Duodenal mucosa (tissue), 2 donors: ENCODE data around the gene SMYD3.

Experiments
- H3K27ac ChIP-seq: one replicate; pipeline ENCODE4 v1.7.0; 2013; ENCODE audit warnings: low read depth, low read length
- H3K27me3 ChIP-seq, 2 donors: one replicate each; pipeline ENCODE4 v1.7.0; 2013; ENCODE audit warnings: low read length in 2 of 2, control low read depth in 1 of 2; ENCODE audit not compliant: insufficient read depth in 2 of 2, control insufficient read depth in 1 of 2
- H3K36me3 ChIP-seq, 2 donors: one replicate each; pipeline ENCODE4 v1.7.0; 2013; ENCODE audit warnings: low read length in 2 of 2, control low read depth in 1 of 2; ENCODE audit not compliant: insufficient read depth in 2 of 2, control insufficient read depth in 1 of 2
- H3K4me1 ChIP-seq, 2 donors: one replicate each; pipeline ENCODE4 v1.7.0; 2013; ENCODE audit warnings: low read length in 2 of 2, control low read depth in 1 of 2; ENCODE audit not compliant: insufficient read depth in 2 of 2, control insufficient read depth in 1 of 2
- H3K4me3 ChIP-seq, 2 donors: one replicate each; pipeline ENCODE4 v1.7.0; 2013; ENCODE audit warnings: low read length in 2 of 2, low read depth in 1 of 2
- H3K9ac ChIP-seq, 2 donors: one replicate each; pipeline ENCODE4 v1.7.0; 2013; ENCODE audit warnings: low read length in 2 of 2, low read depth in 1 of 2
- H3K9me3 ChIP-seq, 2 donors: one replicate each; pipeline ENCODE4 v1.7.0; 2013; ENCODE audit warnings: low read length in 2 of 2, control low read depth in 1 of 2; ENCODE audit not compliant: control insufficient read depth in 1 of 2

The SMYD3 gene

GRCh38 chr1:245932302-245932972 is 574.6 kb downstream of the SMYD3 start:
- Histone ChIP-seq H3K36me3 (no peaks in the 10 kb centered on the region), H3K4me1 (no peaks in the 10 kb centered on the region), H3K27me3 (no peaks in the 10 kb centered on the region), H3K27ac (no peak overlapping the region), H3K9me3 (no peaks in the 10 kb centered on the region), H3K9ac (no peak overlapping the region), H3K4me3 (no peak overlapping the region)

- Histone ChIP-seq H3K27me3 (no peaks in the 10 kb centered on the region), H3K27ac (no peak overlapping the region), H3K9ac (no peak overlapping the region), H3K4me1 (no peaks in the 10 kb centered on the region), H3K36me3 (no peaks in the 10 kb centered on the region), H3K4me3 (no peak overlapping the region), H3K9me3 (no peaks in the 10 kb centered on the region)
Measured at GRCh38 chr1:245931450-245931849, 575.6 kb downstream of the SMYD3 start.

- no peaks in the 10 kb centered on the region for H3K9me3 ChIP-seq
- no peak overlapping the region for H3K27ac ChIP-seq
- no peak overlapping the region for H3K9ac ChIP-seq
- no peaks in the 10 kb centered on the region for H3K36me3 ChIP-seq
- H3K27me3 ChIP-seq: no peaks in the 10 kb centered on the region
- H3K4me1 ChIP-seq: no peaks in the 10 kb centered on the region
- no peak overlapping the region for H3K4me3 ChIP-seq
Measured at GRCh38 chr1:245929224-245929623, 577.9 kb downstream of the SMYD3 start.

- no peaks in the 10 kb centered on the region for H3K36me3 ChIP-seq
- H3K9me3 ChIP-seq: no peaks in the 10 kb centered on the region
- no peak overlapping the region for H3K27ac ChIP-seq
- no peaks in the 10 kb centered on the region for H3K4me1 ChIP-seq
- H3K9ac ChIP-seq: no peak overlapping the region
- no peaks in the 10 kb centered on the region for H3K27me3 ChIP-seq
- no peak overlapping the region for H3K4me3 ChIP-seq
Measured at GRCh38 chr1:245926888-245927287, 580.2 kb downstream of the SMYD3 start.

GRCh38 chr1:245923215-245923614 is 583.9 kb downstream of the SMYD3 start:
- H3K27ac ChIP-seq: no peak overlapping the region
- H3K9ac ChIP-seq: no peak overlapping the region
- no peaks in the 10 kb centered on the region for H3K4me1 ChIP-seq
- peaks cover 0 to 5% of the 10 kb centered on the region in 2 donors for H3K9me3 ChIP-seq
- H3K36me3 ChIP-seq: no peaks in the 10 kb centered on the region
- no peak overlapping the region for H3K4me3 ChIP-seq
- no peaks in the 10 kb centered on the region for H3K27me3 ChIP-seq

GRCh38 chr1:245921417-245921816 is 585.7 kb downstream of the SMYD3 start:
- Histone ChIP-seq H3K27me3 (no peaks in the 10 kb centered on the region), H3K9me3 (peaks cover 0 to 5% of the 10 kb centered on the region in 2 donors), H3K4me1 (no peaks in the 10 kb centered on the region), H3K4me3 (no peak overlapping the region), H3K9ac (no peak overlapping the region), H3K27ac (no peak overlapping the region), H3K36me3 (no peaks in the 10 kb centered on the region)

- no peak overlapping the region for H3K4me3 ChIP-seq
- H3K36me3 ChIP-seq: no peaks in the 10 kb centered on the region
- no peaks in the 10 kb centered on the region for H3K27me3 ChIP-seq
- no peak overlapping the region for H3K9ac ChIP-seq
- no peak overlapping the region for H3K27ac ChIP-seq
- no peaks in the 10 kb centered on the region for H3K4me1 ChIP-seq
- peaks cover 0 to 5% of the 10 kb centered on the region in 2 donors for H3K9me3 ChIP-seq
Measured at GRCh38 chr1:245917403-245917802, 589.7 kb downstream of the SMYD3 start.

GRCh38 chr1:245915841-245916240 is 591.2 kb downstream of the SMYD3 start:
- Histone ChIP-seq H3K27ac (no peak overlapping the region), H3K36me3 (no peaks in the 10 kb centered on the region), H3K4me3 (no peak overlapping the region), H3K9me3 (no peaks in the 10 kb centered on the region), H3K27me3 (no peaks in the 10 kb centered on the region), H3K4me1 (no peaks in the 10 kb centered on the region), H3K9ac (no peak overlapping the region)

GRCh38 chr1:245915406-245915805 is 591.7 kb downstream of the SMYD3 start:
- no peak overlapping the region for H3K27ac ChIP-seq
- H3K9ac ChIP-seq: no peak overlapping the region
- no peak overlapping the region for H3K4me3 ChIP-seq

GRCh38 chr1:245908543-245908942 is 598.5 kb downstream of the SMYD3 start:
- Histone ChIP-seq H3K4me3 (no peak overlapping the region), H3K27ac (no peak overlapping the region), H3K9me3 (no peaks in the 10 kb centered on the region), H3K27me3 (no peaks in the 10 kb centered on the region), H3K36me3 (no peaks in the 10 kb centered on the region), H3K9ac (no peak overlapping the region), H3K4me1 (no peaks in the 10 kb centered on the region)

More at GRCh38 chr1:245915406-245915805, 591.7 kb downstream of the SMYD3 start:
- no peaks in the 10 kb centered on the region for H3K27me3 ChIP-seq
- no peaks in the 10 kb centered on the region for H3K9me3 ChIP-seq
- no peaks in the 10 kb centered on the region for H3K4me1 ChIP-seq
- no peaks in the 10 kb centered on the region for H3K36me3 ChIP-seq
